Ecto neural progenitor cell (in vitro differentiated cells): ENCODE results near the gene CRYGS.
"Not testable (repeated sequence)": the region's sequence is repeated elsewhere in the genome, so short reads cannot be mapped to it uniquely, and the experiment has no call there.

Experiments used
- DNase-seq: peaks from one replicate; pipeline ENCODE4 v3.0.0-alpha.2; 2018; ENCODE audit warnings: low spot score

The CRYGS gene

DNA sequence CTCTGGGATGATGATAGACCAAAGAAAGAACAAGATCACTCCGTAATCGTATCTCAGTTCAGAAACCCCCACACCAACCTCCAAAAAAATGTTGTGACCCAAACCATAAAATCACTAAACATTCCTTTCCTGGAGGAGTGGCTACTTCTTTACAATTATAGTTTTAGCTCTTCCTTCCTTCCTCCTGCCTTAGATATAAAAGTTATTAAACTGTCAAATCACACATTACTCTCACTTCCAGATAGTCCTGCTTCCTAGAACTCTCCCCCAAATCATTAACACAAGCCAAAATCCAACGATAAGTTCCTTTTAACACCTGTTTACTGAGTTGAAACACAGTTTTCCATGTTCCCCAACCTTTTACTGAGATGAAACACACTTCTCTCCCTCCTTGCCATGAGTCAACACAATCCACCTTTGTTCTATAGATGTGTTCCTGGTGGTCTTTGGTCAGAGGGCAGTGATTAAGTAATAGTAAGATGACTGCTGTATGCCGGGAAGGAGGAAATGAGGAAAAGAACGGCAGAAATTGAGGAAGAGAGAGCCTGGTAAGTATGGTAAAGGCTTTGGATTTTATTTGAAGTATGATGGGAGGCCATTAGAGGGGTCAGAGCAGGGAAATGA is 8.3 kb upstream of the CRYGS start:
- DNase-seq: no peak

DNA sequence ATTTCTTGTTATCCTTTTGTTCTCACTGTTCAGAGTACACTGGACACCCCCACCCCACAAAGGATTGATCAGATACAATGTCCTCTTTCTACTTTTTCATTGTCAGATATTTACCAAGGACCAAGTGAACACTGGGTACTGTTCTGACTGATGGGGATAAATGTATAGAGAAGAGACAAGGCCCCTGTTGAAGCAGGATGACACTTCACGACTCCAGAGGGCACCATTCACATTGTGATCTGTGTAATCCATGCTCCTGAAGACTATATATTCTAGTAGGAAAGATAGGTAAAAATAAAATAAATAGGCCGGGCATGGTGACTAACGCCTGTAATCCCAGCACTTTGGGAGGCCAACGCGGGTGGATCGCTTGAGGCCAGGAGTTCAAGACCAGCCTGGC is 7.2 kb upstream of the CRYGS start:
- DNase-seq: no peak

DNA sequence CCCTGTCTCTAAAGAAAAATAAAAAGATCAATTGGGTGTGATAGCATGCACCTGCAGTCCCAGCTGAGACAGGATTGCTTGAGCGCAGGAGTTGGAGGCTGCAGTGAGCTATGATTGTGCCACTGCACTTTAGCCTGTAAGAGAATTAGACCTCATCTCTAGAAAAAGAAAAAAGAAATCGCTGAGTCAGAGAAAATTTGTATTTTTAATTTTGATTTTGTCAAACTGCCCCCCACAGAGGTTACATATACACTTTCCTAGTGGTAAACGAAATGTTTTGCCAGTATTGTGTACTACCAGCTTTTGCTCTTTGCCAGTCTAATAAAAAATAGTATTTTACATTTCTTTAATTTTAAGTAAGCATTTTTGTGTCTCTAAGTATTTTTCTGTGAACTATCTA is 5.3 kb upstream of the CRYGS start:
- DNase-seq: no peak

DNA sequence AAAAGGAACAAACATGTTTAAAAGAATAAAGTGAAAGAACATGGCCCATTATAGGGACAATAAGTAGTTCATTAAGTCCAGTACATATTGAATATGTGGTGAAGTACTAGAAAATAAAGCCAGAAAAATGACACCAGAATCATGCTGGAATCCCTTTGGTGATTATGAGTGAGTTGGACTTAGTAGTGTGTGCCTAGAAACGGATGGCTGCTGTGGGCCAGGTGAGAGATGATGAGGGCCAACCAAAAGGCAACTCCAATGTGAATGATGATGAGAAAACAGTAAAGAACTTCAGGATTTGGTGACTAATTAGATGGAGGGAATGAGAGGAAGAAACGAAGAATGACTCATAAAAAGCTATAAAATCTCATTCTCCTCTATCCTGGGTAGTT is 3.3 kb downstream of the CRYGS start:
- DNase-seq: no peak

DNA sequence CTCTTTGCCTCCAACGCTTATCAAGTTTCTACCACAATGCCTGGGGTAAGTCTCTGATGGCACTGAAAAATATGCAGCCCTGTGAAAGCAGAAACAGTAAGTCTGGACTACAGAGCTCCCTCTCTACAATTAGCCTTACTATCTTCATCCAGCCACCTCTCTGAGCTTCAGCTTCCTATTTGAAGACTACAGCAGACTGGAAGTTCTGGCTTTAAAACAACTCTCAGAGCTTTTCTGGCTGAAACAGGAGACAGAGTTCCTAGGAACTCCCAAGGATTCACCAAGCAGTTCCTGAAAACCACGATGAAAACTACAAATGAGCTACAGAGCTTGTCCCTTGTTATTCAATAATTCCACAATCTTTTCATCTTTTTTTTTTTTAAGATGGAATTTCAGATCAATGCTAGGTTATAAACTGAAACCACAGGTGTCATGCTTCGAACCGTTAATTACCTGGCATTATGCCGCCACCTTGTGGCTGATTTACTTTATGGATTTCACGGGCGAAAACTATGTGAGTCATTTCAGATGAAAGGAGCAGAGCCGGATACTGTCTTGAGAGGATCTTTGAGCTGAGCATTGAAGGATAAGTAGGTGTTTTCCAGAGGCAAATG is 3.9 kb downstream of the CRYGS start:
- peak; percentile 70 for DNase-seq

DNA sequence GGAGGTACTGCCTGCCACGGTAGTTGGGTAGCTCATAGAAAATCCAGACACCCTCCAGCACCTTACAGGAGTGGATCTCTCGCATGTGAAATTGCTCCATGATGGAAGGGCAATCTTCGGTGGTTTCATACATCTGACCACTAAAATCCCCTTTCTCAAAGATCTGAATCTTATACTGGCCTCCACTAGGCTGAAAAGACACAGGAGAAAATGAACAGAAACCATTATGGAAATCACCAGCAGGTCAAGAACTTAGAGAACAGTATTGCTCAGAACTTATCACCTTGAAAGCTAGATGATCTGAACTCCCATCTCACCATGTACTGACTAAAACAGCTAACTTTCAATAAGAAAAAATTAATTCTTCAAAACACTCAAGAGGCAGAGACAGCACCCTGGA is 5.4 kb downstream of the CRYGS start:
- no peak for DNase-seq

DNA sequence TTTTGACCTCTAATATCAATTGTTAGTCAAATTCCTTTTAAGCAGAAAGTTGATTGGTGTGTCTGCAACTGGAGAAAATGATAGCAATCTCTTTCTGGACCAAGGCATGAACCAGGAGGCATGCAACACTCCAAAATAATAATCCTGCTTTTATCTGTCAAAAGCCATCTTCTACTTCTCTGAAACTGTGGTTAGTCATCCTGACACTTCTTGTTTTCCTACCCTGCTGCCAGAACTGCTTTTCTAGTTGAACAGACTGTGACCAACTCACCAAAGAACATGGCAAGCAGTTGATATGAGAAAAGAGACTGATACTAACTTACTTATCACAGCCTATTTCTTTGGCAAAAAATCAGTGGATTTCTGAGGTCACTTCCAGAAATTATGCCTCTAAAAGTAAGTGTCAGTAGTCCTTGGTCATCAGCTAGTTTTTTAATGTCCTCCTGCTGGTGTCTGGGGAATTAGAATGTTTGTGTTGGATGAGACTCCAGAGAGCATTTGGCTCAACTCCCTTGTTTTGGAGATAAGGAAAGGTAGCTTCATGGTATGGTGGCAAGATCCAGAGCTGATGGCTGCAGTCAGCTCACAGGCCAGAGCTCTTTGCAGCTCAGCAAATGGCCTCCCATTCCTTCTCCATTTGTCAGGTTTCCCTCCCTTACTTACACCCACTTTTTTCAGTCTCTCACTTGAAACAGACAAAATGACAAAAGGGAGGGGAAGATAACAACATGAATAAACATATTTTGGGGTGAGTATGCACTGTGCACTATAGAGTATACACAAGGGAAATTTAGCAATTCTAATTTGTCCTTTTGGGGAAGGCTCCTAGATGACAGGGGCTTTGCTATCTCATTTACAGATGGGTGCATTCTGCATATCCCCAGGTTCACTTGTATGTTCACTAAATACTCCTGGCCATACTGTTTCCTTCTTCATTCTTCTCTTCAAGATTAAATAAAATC is 7.0 kb downstream of the CRYGS start:
- no peak for DNase-seq

DNA sequence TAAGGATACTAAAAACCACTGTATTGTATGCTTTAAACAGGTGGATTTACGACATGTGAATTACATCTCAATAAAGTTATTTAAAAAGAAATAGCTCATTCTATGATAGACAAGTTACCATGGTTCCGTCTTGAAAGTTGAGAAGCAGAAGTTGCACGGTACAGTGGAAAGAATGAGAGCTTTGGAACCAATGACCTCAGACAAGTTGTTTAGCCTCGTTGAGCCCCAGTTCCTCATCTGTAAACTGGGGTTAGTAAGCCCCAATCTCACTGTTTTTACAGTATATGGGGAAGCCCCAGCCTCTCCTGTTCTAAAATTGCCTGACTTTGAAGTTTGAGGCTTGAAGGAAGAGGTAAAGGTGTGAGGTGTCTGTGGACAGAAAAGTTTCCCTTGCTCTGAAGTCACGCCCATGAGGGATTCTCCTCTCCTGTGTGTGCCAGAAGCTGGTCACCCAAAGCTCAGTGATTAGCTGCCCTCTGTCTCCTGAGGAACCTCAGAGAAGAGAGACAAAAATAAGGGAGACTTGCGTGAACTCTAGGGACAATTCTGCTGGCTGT is 10.0 kb downstream of the CRYGS start:
- DNase-seq: no peak

DNA sequence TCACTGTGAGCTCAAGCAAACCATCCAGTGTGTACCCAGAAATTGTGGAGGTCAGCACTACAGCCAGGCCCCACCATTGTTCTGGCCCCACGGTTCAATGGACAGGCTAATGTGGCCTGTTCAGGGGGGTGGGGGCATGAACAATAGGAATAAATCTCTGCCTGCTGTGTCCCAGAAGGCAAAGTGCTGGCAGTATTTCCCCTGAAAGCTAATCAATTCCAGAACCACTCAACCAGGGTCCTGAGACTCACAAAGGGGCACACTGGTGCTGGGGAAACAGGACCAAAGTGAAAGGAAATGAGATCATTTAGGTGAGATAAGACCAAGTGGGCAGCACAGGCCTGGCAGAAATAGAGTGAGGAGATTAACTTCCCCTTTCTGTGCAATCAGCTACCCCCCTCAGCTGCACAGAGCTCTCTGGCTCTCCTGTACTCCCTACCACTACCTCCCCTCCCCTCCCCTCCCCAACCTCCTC is 11.5 kb downstream of the CRYGS start:
- DNase-seq: peak; percentile 83

DNA sequence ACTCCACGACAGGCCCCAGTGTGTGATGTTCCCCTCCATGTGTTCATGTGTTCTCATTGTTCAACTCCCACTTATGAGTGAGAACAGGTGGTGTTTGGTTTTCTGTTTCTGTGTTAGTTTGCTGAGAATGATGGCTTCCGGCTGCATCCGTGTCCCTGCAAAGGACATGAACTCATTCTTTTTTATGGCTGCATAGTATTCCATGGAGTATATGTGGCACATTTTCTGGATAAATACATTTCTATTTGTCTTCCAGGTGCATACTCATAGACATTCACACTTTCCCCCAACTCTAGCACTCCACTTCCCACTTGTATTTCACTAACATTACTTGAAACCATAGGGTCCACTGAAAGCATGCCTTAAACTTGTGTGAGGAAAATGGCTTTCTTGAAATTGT is 12.5 kb downstream of the CRYGS start:
- not testable (repeated sequence) for DNase-seq

DNA sequence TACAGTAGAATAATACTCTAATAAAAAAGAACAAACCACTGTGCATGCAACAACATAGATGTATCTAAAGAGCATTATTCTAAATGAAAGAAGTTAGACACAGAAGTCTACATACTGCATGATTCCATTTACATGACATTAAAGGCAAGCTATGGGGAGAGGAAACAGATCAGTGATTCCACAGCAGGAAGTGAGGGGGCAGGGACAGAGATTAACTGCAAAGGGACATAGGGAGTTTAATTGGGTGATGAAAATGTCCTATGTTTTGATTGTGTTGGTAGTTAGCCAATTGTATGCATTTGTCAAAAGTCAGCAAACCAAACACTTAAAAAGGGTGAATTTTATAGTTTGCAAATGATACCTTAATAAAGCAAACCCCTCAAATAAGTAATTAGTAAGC is 13.8 kb downstream of the CRYGS start:
- no peak for DNase-seq

DNA sequence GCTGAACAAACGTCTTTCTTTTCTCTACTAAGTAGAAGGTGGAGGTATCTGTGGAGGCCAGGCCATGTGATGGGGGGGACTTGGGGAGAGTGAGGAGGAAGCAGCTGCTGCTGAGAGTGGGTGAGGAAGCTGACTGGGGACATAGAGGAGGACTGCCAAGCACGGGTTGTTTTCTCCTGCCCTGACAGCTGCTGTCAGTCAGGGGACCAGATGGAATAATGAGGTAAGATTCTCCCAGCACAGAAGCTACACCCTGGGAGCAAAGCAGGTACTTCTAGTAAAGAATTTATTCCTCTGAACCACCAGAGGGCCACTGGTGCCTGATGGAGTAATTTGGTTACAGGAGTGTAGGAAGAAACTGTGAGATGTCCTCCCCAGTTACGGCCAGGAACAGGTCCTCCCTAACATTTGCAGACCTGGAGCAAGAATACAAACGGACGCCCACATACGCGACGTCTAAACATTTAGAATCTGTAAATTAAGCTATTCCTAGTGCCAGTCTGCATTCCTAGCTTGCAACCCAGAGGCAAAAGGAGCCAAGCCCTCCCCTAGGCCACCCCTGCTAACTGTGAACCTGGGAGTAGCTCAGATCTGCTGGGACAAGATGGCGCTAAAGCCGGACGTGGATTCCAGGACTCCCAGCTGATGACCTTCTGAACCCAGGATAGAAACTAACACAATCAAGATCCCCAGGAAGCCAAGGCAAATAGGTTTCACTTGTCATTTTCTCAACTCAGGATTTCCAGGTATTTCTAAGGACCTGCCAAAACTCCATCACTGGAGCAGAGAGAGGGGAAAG is 14.8 kb downstream of the CRYGS start:
- no peak for DNase-seq

DNA sequence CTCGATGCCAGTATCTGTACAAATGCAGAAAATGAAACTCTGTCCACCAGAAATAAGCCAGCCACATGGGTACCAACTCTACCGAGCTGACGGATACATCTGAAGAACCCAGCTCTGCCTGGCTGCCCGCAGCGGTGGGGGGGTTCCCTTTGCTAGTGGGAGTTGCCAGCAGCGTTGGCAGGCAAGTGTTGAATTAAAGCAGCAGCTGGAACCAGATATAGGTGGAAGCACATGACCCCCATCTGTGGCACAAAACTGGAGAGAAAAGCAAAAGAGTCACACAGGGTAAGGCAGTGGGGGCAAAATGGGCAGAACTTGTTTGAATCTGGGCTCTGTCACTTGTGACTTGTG is 17.9 kb downstream of the CRYGS start:
- no peak for DNase-seq

DNA sequence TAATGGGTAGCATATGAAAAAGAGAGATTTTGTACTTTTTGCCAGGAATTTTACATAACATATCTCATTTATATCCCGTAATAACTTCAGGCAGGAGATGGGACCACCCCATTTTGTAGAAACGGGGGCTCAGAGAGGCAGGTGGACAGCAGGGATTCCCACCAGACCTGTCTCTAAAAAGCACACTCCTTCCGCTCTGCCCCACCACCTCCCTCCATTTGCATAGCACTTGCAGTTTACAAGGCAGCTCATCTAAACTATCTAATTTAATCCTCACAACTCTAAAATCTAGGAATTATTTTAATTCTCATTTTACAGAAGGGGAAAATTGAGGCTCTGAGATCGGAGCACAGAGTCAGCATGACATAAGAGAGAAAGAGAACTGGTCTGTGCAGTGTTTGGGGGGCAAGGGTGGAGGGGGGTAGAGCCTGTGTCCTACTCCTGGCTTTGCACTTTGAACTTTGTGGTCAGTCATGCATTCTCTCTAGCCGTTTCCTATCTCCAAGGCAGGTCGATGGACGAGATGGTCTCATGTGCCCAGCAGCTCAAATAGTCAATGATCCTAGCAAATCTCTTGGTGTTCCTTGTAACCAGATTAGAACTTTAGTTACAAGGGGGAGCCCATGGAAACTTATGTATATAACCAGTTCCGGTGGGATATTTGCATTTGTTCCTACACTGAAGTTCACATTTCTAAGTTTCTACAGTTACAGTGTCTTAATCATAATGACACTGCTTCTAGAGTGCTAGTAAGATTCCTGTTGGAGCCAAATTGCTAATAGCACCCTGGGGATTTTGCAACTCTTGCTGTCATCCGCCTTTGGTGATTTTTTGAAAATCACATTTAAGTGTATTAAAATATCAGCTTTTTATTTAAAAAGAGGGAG is 18.6 kb downstream of the CRYGS start:
- no peak for DNase-seq

DNA sequence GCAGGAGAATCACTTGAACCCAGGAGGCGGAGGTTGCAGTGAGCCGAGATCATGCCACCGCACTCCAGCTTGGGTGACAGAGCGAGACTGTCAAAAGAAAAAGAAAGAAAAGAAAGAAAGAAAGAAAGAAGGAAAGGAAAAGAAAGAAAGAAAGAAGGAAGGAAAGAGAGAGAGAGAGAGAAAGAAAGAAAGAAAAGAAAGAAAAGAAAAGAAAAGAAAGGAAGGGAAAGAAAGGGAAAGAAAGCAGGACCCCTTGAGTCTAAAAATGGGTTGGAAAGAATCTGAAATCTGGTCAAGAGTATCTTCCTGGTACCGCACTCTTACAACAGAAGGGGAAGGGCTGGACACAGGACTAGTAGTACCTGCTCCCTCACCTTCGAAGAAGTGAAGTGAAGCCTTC is 19.6 kb downstream of the CRYGS start:
- no peak for DNase-seq

DNA sequence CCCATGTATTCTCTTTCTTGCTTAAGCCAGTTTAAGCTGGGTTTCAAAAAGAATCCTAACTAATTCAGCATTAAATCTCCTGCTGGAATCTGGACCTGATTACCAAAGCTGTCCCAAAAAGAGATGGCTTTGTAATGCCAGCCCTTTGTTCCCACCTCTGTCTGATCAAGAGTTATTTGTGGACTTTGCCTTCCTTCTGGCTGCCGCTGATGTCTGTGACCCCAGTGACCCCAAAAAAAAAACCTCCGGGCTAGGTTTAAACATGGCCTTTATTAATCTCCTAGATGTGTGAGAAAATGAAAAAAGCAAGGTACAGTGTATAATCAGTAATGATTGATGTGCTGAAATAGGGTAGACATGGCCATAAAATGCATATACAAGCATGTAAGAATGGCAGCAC is 20.7 kb downstream of the CRYGS start:
- DNase-seq: no peak

DNA sequence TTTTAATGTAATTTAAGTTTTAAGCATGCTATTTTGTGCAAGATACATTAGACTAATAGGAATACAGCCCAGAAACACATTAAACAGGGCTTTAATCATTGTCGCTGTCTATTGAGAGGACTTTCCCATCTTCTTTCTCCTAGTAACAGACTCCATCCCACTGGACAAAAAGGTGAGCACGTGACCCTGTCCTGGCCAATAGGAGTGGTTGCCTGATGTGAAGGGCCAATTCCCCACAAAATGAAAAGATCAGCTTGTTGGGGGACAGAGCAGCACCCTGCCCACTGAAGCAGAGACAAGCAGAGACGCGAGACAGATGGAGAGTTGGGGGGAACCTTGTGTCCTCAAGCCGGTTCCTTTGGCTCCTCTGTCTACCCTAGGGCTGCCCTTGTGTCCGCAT is 21.2 kb downstream of the CRYGS start:
- no peak for DNase-seq

DNA sequence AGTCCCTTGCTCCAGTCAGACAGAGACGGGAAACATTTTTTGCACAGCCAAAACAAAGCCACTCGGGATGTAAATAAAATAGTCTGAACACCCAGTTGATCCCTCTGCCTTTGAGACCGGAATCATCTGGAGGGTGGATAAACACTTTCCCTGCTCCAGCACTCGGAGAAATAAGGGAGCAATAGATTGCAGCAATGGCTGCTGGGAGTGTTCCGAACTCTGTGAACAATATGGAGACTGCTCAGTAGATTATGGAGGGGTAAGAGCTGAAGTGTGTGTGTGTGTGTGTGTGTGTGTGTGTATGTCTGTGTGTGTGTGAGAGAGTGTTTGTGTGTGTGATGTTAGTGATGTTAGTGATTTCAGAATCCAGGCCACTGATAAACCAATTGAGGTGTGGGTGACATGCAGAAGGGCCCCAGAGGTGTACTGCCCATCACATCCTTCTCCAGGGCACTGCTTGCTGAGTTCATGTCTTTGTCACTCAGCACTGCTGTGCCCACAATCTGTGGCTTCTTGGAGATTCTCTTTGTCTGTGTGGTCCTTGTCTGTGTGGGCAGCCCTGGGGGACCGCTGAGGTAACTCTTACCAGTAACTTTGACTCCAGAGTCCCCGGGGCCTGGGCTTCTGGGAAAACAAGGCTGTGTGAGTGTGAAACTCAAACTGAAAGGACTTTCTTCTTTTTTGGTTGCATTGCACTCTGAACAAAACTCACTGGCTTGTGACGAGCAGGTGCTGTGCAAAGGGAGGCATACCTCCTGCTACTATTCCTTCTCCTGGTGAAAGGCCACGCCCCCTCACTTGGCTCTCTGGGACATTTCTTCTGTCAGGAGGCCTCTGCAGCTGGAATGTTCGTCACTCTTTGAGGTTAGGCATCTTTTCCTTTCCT is 23.0 kb downstream of the CRYGS start:
- no peak for DNase-seq

DNA sequence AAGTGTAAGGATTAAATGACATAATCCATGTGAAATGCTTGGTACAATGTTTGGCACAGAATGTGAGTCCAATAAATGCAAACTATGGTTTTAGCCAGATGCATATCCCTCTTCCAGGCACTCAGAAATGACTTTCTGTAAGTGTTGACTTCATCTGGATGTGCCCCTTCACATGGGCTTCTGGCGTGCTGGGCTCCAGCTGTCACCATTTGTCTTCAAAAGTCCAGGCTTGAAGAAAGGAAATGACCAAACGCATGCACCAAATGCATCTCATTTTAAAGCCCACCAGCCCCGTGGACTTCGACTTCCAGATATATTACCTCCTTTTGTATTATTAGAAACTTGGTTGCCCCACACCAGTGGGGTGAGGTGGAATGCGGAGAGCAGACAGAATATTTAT is 23.7 kb downstream of the CRYGS start:
- no peak for DNase-seq
